ENCODE measurements around the gene SGPP2.

Gene SGPP2

DNA sequence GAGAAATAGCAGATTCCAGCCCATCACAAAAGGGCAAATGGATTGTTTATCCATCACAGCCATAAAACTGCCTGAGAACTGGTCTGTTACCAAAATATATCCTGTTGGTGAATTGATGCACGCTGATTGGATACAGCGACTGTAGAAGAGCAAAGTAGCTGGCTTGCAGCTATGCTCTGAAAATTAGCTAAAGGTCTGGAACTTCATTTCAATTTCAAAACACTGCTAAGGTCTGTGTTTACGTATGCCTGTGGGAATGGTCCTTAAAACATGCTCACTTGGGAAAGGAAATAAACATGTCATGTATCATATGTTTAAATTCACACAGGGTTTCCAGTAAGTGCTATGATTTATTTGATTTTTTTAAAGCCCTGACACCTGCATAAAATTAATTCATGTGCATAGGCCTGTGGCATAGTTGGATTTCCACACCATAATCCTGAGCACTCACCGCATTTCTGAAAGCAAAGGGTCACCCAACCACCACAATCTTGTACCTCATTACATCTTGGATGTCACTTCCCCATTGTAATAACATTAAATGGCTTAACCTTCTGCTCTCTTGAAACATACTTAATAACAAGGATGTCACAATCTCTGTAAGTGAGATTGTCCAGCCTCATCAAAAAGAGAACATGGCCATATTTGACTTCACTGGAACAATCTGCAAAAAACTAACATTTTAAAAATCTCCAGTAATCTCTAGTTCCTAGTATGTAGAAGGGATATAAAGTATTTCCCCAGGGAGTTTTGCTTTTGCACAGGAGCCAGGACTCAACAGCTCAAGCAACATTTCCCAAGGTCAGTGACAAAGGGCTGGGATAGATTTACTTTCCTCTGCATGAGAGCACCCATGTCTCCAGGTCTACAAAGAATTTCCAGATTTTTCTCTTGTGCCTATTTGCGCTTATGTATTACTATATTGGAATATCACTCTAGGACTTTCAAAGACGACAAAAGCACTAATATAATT lies 121.8 kb downstream of the SGPP2 start:
- Histone ChIP-seq H3K27ac (ENCODE audit: low read depth, low read length) (no peak overlapping the region), H3K4me1 (ENCODE audit: control insufficient read depth in 5 of 5, insufficient read depth in 5 of 5, low read length in 5 of 5) (no peaks in the 10 kb centered on the region), H3K27me3 (ENCODE audit: control insufficient read depth in 5 of 5, insufficient read depth in 4 of 5, low read length in 5 of 5) (peaks cover 0 to 2% (median 0%) of the 10 kb centered on the region in 5 donors), H3K9me3 (ENCODE audit: control insufficient read depth in 5 of 5, low read length in 5 of 5) (no peaks in the 10 kb centered on the region), H3K36me3 (ENCODE audit: control insufficient read depth in 5 of 5, insufficient read depth in 5 of 5, low read length in 5 of 5) (no peaks in the 10 kb centered on the region), H3K9ac (ENCODE audit: low read length in 5 of 5) (no peak overlapping the region), H3K4me3 (ENCODE audit: low read depth in 1 of 5, low read length in 5 of 5) (no peak overlapping the region)

DNA sequence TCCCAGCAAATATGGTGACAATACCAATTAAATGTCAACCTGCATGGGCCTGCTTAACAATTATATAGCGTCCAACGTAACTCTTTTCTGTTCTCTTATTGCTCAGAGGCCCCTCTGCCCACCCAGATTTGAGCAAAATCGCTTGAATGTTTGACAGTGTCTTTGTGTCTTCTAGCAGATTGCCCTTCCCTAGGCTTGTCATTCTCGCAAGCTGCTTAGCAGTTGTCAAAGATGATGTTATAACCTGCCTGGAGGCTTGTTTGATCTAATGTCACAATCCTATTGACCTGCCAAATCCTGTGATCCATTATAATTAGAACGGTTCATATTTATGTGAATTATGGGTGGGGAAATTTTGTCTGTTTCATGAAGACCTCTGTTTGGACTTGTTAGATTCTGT lies 122.7 kb downstream of the SGPP2 start:
- Histone ChIP-seq H3K27me3 (ENCODE audit: control insufficient read depth in 5 of 5, insufficient read depth in 4 of 5, low read length in 5 of 5) (peaks cover 0 to 2% (median 0%) of the 10 kb centered on the region in 5 donors), H3K27ac (ENCODE audit: low read depth, low read length) (no peak overlapping the region), H3K4me3 (ENCODE audit: low read depth in 1 of 5, low read length in 5 of 5) (no peak overlapping the region), H3K9me3 (ENCODE audit: control insufficient read depth in 5 of 5, low read length in 5 of 5) (no peaks in the 10 kb centered on the region), H3K4me1 (ENCODE audit: control insufficient read depth in 5 of 5, insufficient read depth in 5 of 5, low read length in 5 of 5) (no peaks in the 10 kb centered on the region), H3K36me3 (ENCODE audit: control insufficient read depth in 5 of 5, insufficient read depth in 5 of 5, low read length in 5 of 5) (no peaks in the 10 kb centered on the region), H3K9ac (ENCODE audit: low read length in 5 of 5) (no peak overlapping the region)

DNA sequence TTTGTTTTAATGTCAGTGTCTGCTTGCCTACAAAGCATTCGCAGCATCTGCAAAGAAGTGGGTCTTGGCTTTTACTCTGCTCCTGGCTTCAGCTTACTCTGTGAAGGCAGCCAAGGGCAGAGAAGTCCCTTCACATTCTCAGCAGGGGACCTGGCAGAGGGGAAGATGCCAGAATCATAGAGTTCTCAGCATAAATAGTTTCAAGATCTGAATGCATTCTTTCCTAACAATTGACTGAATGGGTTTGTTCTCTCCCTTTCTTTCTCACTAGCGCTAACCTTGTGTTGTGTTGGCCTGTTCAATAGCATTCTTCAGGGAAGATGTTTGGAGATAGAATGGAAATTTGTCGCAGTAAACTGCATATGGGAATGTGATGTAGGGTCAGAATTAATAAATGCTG lies 124.6 kb downstream of the SGPP2 start:
- H3K36me3 ChIP-seq (ENCODE audit: control insufficient read depth in 5 of 5, insufficient read depth in 5 of 5, low read length in 5 of 5): no peaks in the 10 kb centered on the region
- H3K27ac ChIP-seq (ENCODE audit: low read depth, low read length): no peak overlapping the region
- no peaks in the 10 kb centered on the region for H3K9me3 ChIP-seq (ENCODE audit: control insufficient read depth in 5 of 5, low read length in 5 of 5)
- H3K27me3 ChIP-seq (ENCODE audit: control insufficient read depth in 5 of 5, insufficient read depth in 4 of 5, low read length in 5 of 5): peaks cover 0 to 9% (median 5%) of the 10 kb centered on the region in 5 donors
- H3K9ac ChIP-seq (ENCODE audit: low read length in 5 of 5): no peak overlapping the region
- no peaks in the 10 kb centered on the region for H3K4me1 ChIP-seq (ENCODE audit: control insufficient read depth in 5 of 5, insufficient read depth in 5 of 5, low read length in 5 of 5)
- H3K4me3 ChIP-seq (ENCODE audit: low read depth in 1 of 5, low read length in 5 of 5): no peak overlapping the region

DNA sequence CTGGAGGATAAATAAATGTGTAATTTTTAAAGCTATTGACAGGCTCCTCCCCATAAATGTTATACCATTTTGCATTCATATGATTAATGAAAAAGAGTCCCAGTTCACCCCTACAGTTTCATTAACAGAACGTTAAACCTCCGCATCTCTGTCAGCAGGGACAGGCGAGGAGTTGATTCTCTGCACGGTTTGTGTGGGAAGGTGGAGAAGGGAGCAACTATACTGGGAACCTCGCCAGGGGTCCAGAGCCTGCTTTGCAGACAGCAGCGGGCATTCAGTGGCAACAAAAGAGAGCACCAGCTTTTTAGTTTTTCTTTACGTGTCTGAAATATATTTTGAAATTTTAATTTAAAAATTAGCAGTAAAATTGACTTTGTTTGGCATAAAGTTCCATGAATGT lies 130.2 kb downstream of the SGPP2 start:
- no peak overlapping the region for H3K9ac ChIP-seq (ENCODE audit: low read length in 5 of 5)
- H3K4me3 ChIP-seq (ENCODE audit: low read depth in 1 of 5, low read length in 5 of 5): no peak overlapping the region
- H3K27ac ChIP-seq (ENCODE audit: low read depth, low read length): no peak overlapping the region
- H3K9me3 ChIP-seq (ENCODE audit: control insufficient read depth in 5 of 5, low read length in 5 of 5): no peaks in the 10 kb centered on the region
- no peaks in the 10 kb centered on the region for H3K4me1 ChIP-seq (ENCODE audit: control insufficient read depth in 5 of 5, insufficient read depth in 5 of 5, low read length in 5 of 5)
- H3K36me3 ChIP-seq (ENCODE audit: control insufficient read depth in 5 of 5, insufficient read depth in 5 of 5, low read length in 5 of 5): no peaks in the 10 kb centered on the region
- peaks cover 4 to 13% (median 10%) of the 10 kb centered on the region in 5 donors for H3K27me3 ChIP-seq (ENCODE audit: control insufficient read depth in 5 of 5, insufficient read depth in 4 of 5, low read length in 5 of 5)

DNA sequence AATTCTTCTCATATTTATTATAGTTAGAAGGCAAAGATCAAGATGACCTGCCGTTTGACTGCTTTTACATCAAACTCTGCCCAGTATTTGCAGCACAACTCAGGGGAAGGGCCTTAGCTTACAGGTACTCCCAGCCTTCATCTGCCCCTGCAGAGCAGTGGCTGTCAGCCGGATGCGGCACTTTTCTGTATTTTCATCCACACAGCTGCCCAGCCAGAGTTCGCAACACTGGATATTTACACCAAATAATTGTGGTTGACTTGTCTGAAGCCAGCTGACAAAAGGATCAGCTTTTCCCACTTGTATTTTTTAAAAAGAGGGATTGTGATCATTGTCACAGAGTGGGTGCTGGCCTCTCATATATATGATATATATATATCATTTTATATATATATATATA lies 136.8 kb downstream of the SGPP2 start:
- H3K4me1 ChIP-seq (ENCODE audit: control insufficient read depth in 5 of 5, insufficient read depth in 5 of 5, low read length in 5 of 5): no peaks in the 10 kb centered on the region
- H3K9ac ChIP-seq (ENCODE audit: low read length in 5 of 5): no peak overlapping the region
- H3K27me3 ChIP-seq (ENCODE audit: control insufficient read depth in 5 of 5, insufficient read depth in 4 of 5, low read length in 5 of 5): peaks cover 0 to 6% (median 4%) of the 10 kb centered on the region in 5 donors
- no peak overlapping the region for H3K27ac ChIP-seq (ENCODE audit: low read depth, low read length)
- peaks cover 0 to 3% (median 0%) of the 10 kb centered on the region in 5 donors for H3K36me3 ChIP-seq (ENCODE audit: control insufficient read depth in 5 of 5, insufficient read depth in 5 of 5, low read length in 5 of 5)
- H3K9me3 ChIP-seq (ENCODE audit: control insufficient read depth in 5 of 5, low read length in 5 of 5): no peaks in the 10 kb centered on the region
- no peak overlapping the region for H3K4me3 ChIP-seq (ENCODE audit: low read depth in 1 of 5, low read length in 5 of 5)

DNA sequence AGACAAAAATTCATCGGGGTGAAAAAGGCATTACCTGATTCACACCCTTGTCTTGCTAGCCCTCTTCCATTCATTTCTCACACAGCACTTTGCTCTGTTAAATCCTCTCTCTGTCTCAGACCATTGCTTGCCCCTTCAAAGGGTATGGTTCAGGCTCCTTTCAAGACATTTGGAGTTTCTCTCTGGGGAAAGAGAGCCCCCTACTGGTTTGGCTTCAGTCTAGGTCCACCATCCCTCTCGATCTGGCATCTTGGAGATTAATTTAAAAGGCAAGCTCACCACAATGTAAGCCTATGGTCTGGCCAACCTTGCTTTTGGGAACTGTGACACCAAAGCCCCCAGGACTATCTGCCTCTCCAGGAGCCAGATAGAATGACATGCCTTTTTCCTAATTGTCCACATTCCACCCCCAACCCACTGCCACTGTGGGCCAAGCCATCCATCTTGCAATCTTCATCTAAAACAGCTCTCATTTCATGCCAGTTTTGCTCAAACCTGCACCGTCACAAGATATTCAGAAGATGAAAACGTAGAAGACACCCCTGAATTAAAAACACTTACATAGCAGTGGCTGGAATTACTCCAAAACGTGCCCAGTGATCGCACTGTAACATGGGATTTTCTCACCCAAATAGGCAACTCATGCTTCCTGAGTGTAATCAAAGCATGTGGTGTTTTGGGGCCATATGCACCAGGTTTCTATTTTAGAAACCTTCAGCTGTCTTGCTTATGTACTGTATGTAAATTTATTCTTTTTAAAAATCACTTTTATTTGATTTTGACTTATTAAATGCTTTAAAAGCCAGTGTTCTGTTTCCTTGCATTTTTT lies 137.7 kb downstream of the SGPP2 start:
- no peaks in the 10 kb centered on the region for H3K4me1 ChIP-seq (ENCODE audit: control insufficient read depth in 5 of 5, insufficient read depth in 5 of 5, low read length in 5 of 5)
- H3K36me3 ChIP-seq (ENCODE audit: control insufficient read depth in 5 of 5, insufficient read depth in 5 of 5, low read length in 5 of 5): peaks cover 0 to 7% (median 3%) of the 10 kb centered on the region in 5 donors
- peaks cover 0 to 2% (median 1%) of the 10 kb centered on the region in 5 donors for H3K27me3 ChIP-seq (ENCODE audit: control insufficient read depth in 5 of 5, insufficient read depth in 4 of 5, low read length in 5 of 5)
- H3K27ac ChIP-seq (ENCODE audit: low read depth, low read length): no peak overlapping the region
- no peaks in the 10 kb centered on the region for H3K9me3 ChIP-seq (ENCODE audit: control insufficient read depth in 5 of 5, low read length in 5 of 5)
- H3K9ac ChIP-seq (ENCODE audit: low read length in 5 of 5): no peak overlapping the region
- H3K4me3 ChIP-seq (ENCODE audit: low read depth in 1 of 5, low read length in 5 of 5): no peak overlapping the region

DNA sequence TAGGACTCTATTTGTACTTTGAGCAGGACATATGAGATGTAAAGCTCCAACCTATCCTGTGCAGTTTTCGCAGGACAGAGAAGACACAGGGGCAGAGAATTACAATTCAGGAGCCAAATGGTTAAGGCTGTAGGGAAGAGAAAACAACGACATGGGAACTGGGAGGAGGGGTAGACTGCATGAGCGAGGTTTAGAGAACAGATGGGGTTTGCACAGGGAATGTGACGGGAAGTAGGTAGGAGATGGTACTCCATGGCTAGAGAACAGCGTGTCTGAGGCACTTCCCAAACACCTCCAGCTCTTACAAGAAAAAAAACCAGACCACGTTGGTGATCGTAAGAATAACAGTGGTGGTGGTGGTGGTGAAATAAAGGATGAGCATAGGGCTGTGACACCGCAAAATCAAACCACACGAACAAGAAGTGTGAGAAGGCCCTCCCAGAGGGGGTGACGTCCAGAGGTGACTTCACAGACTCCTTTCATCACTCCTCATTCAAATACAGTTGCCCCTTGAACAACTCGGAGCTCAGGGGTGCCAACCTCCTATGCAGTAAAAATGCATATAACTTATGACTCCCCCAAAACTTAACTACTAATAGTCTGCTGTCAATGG lies 138.9 kb downstream of the SGPP2 start:
- Histone ChIP-seq H3K4me1 (ENCODE audit: control insufficient read depth in 5 of 5, insufficient read depth in 5 of 5, low read length in 5 of 5) (no peaks in the 10 kb centered on the region), H3K4me3 (ENCODE audit: low read depth in 1 of 5, low read length in 5 of 5) (no peak overlapping the region), H3K27me3 (ENCODE audit: control insufficient read depth in 5 of 5, insufficient read depth in 4 of 5, low read length in 5 of 5) (no peaks in the 10 kb centered on the region), H3K27ac (ENCODE audit: low read depth, low read length) (no peak overlapping the region), H3K9ac (ENCODE audit: low read length in 5 of 5) (no peak overlapping the region), H3K36me3 (ENCODE audit: control insufficient read depth in 5 of 5, insufficient read depth in 5 of 5, low read length in 5 of 5) (peaks cover 2 to 10% (median 5%) of the 10 kb centered on the region in 5 donors), H3K9me3 (ENCODE audit: control insufficient read depth in 5 of 5, low read length in 5 of 5) (no peaks in the 10 kb centered on the region)

DNA sequence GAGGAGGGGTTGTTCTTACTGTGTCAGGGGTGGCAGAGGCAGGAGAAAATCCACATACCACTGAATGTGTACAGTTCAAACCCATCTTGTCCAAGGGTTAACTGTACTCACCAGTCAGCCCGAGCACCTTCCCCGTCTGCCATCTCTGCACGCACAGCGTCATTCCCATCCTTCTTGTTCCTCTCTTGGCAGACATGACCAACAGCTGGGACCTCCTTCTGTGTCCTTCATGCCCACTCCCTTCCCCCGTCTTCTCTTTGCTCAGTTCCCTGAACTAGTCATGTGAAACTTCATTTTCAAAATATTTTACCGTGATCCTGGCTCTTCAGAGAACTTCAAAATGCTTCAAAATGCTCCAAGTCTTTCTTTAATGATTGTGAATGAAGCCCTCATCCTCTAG lies 139.6 kb downstream of the SGPP2 start:
- Histone ChIP-seq H3K9ac (ENCODE audit: low read length in 5 of 5) (no peak overlapping the region), H3K36me3 (ENCODE audit: control insufficient read depth in 5 of 5, insufficient read depth in 5 of 5, low read length in 5 of 5) (peaks cover 2 to 10% (median 5%) of the 10 kb centered on the region in 5 donors), H3K4me1 (ENCODE audit: control insufficient read depth in 5 of 5, insufficient read depth in 5 of 5, low read length in 5 of 5) (peaks cover 0 to 3% (median 1%) of the 10 kb centered on the region in 5 donors), H3K27ac (ENCODE audit: low read depth, low read length) (no peak overlapping the region), H3K4me3 (ENCODE audit: low read depth in 1 of 5, low read length in 5 of 5) (no peak overlapping the region), H3K9me3 (ENCODE audit: control insufficient read depth in 5 of 5, low read length in 5 of 5) (no peaks in the 10 kb centered on the region), H3K27me3 (ENCODE audit: control insufficient read depth in 5 of 5, insufficient read depth in 4 of 5, low read length in 5 of 5) (no peaks in the 10 kb centered on the region)

DNA sequence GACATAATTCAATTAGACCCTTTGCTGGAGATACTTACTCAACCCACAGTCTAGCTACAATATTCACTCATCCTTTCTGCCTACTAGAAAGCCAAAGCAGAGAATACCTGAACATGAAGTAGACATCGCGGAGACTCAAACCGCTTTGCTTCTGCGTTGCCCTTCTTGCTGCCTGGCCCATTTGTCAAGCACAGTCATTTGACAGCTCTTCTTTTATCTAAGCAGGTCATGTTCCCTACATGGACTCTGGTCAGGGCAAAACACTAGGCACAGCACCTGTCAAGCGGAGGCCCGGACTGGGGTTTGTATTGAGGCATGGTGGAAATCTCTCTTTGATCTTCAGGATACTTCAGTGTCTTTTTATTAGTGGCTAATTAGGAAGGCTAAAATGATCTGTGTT lies 141.9 kb downstream of the SGPP2 start:
- H3K27ac ChIP-seq (ENCODE audit: low read depth, low read length): no peak overlapping the region
- peaks cover 7 to 14% (median 7%) of the 10 kb centered on the region in 5 donors for H3K36me3 ChIP-seq (ENCODE audit: control insufficient read depth in 5 of 5, insufficient read depth in 5 of 5, low read length in 5 of 5)
- H3K4me3 ChIP-seq (ENCODE audit: low read depth in 1 of 5, low read length in 5 of 5): no peak overlapping the region

More for the DNA sequence above, 141.9 kb downstream of the SGPP2 start:
- H3K4me1 ChIP-seq (ENCODE audit: control insufficient read depth in 5 of 5, insufficient read depth in 5 of 5, low read length in 5 of 5): peaks cover 0 to 5% (median 4%) of the 10 kb centered on the region in 5 donors
- H3K9ac ChIP-seq (ENCODE audit: low read length in 5 of 5): no peak overlapping the region
- no peaks in the 10 kb centered on the region for H3K9me3 ChIP-seq (ENCODE audit: control insufficient read depth in 5 of 5, low read length in 5 of 5)
- no peaks in the 10 kb centered on the region for H3K27me3 ChIP-seq (ENCODE audit: control insufficient read depth in 5 of 5, insufficient read depth in 4 of 5, low read length in 5 of 5)

All from subcutaneous abdominal adipose tissue (tissue), 5 donors.